Heart left ventricle (tissue), 13 donors: ENCODE measurements around the gene CCDC134.

ENCODE experiments used
- CTCF ChIP-seq, 12 donors: fragments of 200-600 bp; sonication (generic) in 4 of 12; IDR thresholded peaks; one replicate each; pipeline versions ENCODE4 v1.5.0 to v1.8.0; 2018 to 2022; ENCODE audit warnings: antibody characterized with exemption in 12 of 12, mild to moderate bottlenecking in 5 of 12
- POLR2A ChIP-seq, 2 donors: fragments of 450-650 bp; IDR thresholded peaks; one replicate each; pipeline ENCODE4 v1.6.1; 2017; ENCODE audit warnings: antibody characterized with exemption in 2 of 2, mild to moderate bottlenecking in 2 of 2, moderate library complexity in 2 of 2
- donor health status: ischemic (EF 13 %, LVEDD 7.1; RV severe dilation, severe dysfunction).
- donor health status: DM: no; HTN: yes; CAD: no.
- donor health status: DM: no; HTN: no; CAD: no.
- donor health status: ischemic (EF 25% LVEDD 6.9; RV normal size, moderate dysfunction).
- donor health status: ischemic (EF 25% LVEDD 5.7; RV mildly dilated, moderate dysfunction).
- donor health status: ischemic (EF 35%, LVEDD 5.7; RV mildly dilated, moderate dysfunction).
- donor health status: nonischemic (EF 11% LVEDD 7.7; RV severe dilation, severe dysfunction).
- donor health status: DM: yes; HTN: yes; CAD: no.
- donor health status: PGD.
- donor health status: ischemic (EF 29% LVEDD 5.4; RV normal size, mild dysfunction).
- donor health status: nonischemic (EF 23%, LVEDD 6.1; RV moderate dilation, normal function).

GRCh38 chr22:41826021-41826420 is 25.5 kb downstream of the CCDC134 start:
- TF ChIP-seq CTCF (IDR thresholded peaks at IDR 0.05) (no peak), POLR2A (IDR thresholded peaks at IDR 0.05) (no peak)
